ENCODE measurements around the gene RELA.

GRCh38 chr11:65624931-65625627 lies 37.6 kb downstream of the RELA start:
- TF ChIP-seq POLR2A (IDR thresholded peaks at IDR 0.05) (no peak), CTCF (IDR thresholded peaks at IDR 0.05) (no peak)

Measured in gastroesophageal sphincter (tissue), 3 donors.